GDM1 (cell line): ENCODE data around the gene CASP8AP2.
"Not testable (repeated sequence)": the region's sequence is repeated elsewhere in the genome, so short reads cannot be mapped to it uniquely, and the experiment has no call there.

Experiments used
- DNase-seq: peaks from one replicate; lab custom pipeline; 2025; lab: John Stamatoyannopoulos, UW

The CASP8AP2 gene

DNA sequence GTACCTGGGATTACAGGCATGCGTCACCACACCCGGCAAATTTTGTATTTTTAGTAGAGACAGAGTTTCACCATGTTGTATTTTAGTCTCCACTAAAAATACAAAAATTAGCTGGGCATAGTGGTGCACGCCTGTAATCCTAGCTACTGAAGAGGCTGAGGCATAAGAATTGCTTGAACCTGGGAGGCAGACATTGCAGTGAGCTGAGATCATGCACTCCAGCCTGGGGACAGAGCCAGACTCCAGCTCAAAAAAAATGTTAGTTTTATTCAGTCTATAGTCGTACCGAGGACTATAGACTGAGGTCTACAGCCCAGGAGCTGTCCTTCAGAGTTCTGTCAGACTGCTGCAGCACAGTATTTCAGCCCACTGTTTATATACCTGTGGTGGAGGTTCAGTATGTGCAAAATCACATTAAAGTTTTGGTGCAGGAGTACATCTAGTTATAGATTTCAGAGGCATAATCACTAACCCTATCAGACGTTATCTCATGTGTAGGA lies 3.6 kb upstream of the CASP8AP2 start:
- DNase-seq: no peak

DNA sequence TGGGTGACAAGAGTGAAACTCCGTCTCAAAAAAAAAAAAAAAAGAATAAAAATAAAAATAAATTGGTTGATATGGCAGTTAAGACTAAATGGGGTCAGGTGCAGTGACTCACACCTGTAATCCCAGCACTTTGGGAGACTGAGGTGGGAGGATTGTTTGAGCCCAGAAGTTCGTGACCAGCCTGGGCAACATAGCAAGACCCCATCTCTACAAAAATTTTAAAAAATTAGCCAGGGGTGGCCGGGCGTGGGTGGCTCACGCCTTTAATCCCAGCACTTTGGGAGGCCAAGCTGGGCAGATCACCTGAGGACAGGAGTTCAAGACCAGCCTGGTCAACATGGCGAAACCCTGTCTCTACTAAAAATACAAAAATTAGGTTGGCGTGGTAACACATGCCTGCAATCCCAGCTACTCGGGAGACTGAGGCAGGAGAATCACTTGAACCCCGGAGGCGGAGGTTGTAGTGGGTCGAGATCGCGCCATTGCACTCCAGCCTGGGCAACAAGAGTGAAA lies 1.1 kb upstream of the CASP8AP2 start:
- not testable (repeated sequence) for DNase-seq

DNA sequence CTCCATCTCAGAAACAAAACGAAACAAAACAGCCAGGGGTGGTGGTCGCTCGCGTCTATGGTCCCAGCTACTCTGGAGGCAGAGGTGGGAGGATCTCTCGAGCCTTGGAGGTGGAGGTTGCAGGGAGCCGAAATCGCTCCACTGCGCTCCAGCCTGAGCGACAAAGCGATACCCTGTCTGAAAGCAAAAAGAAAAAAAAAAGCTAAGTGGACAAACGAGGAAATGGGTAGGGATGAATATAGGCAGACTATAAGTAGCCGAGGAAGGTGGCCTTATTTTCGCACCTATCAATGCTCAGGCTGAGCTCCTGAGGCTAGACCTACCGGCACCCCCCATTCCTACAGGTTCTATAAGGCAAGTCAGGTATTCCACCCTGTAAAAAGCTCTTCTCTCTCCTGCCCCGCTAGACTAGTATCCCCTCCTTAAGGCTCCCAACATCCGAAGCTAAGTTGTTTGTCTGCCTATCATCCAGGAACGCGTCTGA lies 650 bp upstream of the CASP8AP2 start:
- peak; percentile 33 for DNase-seq

DNA sequence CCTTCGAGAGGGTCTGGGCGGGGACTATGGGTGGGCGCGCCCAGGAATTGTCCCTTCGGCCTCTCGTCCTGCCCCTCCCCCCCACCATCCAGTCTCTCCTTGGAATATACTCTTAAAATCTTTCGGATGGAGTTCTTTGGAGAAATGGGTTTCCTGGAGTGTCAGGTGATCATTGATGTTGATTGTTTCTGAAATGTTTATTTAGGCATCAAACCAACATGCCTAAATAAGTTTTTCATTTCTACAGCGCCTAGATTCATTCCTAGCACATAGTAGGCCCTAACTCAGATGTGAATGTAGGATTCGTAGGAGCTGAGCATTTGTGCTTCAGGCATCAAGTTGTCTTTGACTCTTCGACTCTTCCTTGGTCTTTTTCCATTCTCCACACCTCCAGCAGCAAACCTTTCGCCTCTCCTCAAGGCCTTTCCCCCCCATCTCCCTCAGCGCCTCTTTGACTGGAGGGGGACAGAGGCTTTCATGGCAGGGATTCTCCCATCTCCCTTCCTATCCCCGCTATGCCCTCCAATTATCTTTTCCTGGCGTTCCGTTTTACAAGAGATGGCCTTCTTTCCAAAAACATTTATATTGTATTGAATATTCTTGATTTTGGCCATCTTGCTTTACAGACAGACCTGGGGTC lies 610 bp downstream of the CASP8AP2 start:
- DNase-seq: no peak

DNA sequence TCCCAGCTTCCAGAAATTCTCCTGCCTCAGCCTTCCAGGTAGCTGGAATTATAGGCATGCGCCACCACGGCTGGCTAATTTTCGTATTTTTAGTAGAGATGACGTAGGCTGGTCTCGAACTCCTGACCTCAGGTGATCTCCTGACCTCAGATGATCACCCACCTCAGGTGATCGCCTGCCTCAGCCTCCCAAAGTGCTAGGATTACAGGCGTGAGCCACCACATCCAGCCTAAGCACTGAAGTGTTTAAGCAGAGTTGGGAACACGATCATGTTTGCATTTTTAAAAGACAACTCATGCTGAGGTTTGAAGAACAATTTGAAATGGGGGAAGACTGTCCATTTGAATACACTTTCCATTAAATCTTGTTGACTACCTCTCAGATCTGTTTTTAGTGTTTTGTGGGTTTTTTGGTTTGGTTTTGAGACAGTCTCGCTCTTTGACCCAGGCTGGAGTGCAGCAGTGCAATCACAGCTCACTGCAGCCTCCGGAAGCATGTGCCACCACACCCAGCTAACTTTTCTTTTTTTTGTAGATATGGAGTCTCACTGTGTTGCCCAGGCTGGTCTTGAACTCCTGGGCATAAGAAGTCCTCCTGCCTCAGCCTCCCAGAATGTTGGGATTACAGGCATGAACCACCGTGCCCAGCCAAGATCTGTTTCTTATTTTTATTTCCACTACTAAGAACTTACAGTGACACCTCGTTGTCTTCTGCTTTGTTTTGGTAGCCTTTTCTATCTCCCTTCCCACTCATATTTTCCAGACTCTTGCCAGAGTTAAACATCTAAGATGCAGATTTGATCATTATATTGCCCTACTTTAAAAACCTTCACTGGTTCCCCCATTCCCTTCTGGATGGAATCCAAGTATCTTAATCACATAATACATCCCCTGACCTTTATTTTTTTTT lies 5.5 kb downstream of the CASP8AP2 start:
- no peak for DNase-seq

DNA sequence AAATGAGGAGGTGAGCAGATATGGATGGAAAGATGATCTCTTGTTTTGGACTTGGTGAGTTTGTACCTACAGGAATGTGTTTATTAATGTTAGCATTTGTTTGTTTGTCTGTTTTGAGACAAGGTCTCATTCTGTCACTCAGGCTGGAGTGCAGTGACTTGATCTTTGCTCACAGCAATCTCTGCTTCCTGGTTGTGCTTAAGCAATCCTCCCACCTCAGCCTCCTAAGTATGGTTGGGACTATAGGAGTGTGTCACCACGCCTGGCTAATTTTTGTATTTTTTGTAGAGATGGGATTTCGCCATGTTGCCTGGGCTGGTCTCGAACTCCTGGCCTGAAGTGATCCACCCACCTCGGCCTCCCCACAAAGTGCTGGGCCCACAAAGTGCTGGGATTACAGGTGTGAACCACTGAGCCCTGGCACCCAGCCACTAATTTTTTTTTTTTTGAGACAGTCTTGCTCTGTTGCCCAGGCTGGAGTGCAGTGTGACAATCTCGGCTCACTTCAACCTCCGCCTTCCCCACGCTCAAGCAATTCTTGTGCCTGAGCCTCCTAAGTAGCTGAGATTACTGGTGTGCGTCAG lies 7.1 kb downstream of the CASP8AP2 start:
- no peak for DNase-seq

DNA sequence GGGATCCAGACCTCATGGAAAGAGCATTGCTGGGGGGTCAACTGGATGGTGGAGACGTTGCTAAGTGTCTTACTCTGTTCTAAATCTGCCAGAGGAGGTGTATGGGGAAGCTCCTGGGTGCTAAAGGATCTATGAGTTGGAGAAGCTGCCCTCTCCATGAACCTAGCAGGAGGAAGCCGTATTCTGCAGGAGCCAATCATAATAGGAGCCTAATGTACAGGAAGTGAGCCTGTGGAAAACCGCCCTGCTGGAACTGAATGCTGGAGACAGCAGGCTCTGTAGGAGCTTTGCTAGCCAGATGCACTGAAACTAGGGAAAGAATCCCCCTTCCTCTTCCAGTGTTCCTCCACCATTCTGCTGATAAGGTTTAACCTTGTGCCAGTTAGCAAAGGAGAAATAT lies 10.9 kb downstream of the CASP8AP2 start:
- peak; percentile 14 for DNase-seq

DNA sequence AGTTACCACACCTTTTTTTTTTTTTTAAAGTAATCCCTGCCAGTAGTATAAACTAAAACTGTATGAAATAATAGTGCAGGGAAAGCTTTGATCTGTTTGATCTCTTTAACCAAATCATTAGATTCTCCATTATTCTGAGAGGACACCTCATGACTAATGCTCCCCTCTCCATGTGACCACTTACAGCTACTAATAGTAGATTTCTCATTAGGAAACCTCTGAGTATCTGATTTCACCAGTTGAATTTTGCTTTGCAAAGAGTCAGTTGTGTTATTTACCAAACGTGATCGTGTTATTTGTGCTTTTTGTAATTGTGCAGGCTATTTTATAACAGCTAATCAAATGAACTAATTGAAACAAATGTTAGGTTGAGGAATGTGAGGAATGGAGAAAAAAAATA lies 12.5 kb downstream of the CASP8AP2 start:
- no peak for DNase-seq

DNA sequence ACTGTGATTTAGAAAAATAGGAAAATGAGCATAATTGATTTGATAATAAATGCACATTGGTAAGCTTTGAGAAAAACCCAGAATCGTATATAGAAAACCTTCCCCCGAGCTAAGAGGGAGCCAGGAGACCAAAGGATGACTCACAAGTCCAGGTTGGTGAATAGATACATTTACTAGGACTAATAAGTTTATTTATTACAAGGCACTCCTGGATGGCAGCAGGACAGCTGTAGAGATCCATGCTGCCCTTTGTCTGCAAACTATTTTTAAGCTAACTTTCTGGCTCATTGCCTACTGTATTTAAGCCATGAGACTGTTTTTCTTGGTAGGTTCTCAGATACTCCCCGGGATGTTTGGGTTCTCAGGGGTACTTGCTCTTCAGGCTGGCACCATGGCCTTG lies 13.4 kb downstream of the CASP8AP2 start:
- DNase-seq: no peak

DNA sequence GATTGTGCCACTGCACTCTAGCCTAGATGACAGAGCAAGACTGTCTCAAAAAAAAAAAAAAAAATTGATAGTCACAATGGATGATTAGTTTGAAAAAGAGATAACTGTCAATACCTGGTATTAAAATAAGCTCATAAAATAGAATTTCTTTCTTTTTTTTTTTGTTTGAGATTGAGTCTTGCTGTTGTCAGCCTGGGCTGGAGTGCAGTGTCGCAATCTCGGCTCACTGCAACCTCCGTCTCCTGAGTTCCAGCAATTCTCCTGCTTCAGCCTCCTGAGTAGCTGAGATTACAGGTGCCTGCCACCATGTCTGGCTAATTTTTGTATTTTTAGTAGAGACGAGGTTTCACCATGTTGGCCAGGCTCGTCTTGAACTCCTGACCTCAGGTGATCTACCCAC lies 17.8 kb downstream of the CASP8AP2 start:
- DNase-seq: not testable (repeated sequence)

DNA sequence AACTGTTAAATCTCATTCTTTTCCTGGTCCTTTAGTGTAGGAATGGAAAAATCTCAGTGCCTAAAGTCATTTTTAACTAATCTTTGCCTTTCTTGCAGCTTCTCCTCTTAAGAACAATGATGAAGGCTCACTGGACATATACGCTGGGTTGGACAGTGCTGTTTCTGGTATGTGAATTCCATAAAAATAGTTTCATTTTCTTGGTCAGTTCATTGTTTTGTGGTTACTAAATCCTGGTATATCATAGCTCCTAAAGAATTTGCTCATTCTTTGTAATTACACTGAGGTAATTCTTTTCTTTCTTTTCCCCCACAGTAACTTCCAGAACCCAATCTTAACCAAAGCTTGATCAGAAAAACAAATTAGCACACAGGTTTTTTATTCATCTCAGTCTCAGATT lies 23.4 kb downstream of the CASP8AP2 start:
- no peak for DNase-seq

DNA sequence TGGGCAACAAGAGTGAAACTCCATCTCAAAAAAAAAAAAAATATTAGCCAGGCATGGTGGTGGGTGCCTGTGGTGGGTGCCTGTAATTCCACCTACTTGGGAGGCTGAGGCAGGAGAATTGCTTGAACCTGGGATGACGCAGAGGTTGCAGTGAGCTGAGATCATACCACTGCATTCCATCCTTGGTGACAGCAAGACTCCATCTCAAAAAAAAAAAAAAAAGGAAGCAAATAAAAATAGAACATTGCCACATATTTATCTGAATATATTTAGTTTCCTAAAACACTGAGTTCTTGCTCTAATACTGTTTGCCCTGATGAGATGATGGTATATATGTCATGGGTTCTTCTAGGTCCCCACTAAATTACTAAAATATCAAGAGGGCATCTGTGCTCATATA lies 28.4 kb downstream of the CASP8AP2 start:
- DNase-seq: no peak

DNA sequence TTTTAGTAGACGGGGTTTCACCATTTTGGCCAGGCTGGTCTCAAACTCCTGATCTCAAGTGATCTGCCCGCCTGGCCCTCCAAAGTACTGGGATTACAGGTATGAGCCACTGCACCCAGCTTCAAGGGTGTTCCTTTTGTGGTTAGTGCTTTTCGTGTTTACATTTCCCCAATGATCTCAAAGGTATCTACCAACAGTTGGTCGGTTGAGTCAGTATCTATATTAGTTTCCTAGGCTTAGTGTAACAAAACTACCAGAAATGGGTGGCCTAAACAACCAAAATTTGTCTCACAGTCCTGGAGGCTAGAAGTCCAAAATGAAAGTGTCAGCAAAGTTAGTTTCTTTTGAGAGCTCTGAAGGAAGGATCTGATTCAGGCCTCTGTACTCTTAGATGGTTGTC lies 30.1 kb downstream of the CASP8AP2 start:
- DNase-seq: no peak

DNA sequence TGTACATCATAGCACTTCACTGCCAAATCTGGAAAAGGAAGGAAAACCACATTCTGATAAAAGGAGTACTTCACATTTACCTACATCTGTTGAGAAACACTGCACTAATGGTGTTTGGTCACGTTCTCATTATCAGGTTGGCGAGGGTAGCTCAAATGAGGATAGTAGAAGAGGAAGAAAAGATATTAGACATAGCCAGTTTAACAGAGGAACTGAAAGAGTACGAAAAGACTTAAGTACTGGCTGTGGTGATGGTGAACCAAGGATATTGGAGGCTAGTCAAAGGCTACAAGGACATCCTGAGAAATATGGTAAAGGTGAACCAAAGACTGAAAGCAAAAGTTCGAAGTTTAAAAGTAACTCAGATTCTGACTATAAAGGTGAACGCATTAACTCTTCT lies 32.6 kb downstream of the CASP8AP2 start:
- no peak for DNase-seq

DNA sequence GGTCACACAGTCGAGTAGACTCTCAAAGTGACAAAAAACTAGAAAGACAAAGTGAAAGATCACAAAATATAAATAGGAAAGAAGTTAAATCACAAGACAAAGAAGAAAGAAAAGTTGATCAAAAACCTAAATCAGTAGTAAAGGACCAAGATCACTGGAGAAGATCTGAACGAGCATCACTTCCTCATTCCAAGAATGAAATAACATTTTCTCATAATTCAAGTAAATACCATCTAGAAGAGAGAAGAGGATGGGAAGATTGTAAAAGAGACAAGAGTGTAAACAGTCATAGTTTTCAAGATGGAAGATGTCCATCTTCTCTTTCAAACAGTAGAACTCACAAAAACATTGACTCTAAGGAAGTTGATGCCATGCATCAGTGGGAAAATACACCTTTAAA lies 33.0 kb downstream of the CASP8AP2 start:
- DNase-seq: no peak

DNA sequence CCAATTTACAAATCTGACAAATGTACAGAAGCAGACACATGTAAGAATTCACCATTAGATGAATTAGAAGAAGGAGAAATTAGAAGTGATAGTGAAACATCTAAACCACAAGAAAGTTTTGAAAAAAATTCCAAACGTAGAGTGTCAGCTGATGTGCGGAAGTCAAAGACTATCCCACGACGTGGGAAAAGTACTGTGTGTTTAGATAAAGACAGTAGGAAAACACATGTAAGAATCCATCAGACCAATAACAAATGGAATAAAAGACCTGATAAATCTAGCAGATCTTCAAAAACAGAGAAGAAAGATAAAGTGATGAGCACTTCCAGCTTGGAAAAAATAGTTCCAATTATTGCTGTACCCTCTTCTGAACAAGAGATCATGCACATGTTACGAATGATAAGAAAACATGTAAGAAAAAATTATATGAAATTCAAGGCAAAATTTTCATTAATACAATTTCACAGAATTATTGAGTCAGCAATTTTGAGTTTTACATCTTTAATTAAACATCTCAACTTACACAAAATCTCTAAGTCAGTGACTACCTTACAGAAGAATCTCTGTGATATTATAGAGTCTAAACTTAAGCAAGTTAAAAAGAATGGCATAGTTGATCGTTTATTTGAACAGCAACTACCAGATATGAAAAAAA lies 36.5 kb downstream of the CASP8AP2 start:
- DNase-seq: no peak

DNA sequence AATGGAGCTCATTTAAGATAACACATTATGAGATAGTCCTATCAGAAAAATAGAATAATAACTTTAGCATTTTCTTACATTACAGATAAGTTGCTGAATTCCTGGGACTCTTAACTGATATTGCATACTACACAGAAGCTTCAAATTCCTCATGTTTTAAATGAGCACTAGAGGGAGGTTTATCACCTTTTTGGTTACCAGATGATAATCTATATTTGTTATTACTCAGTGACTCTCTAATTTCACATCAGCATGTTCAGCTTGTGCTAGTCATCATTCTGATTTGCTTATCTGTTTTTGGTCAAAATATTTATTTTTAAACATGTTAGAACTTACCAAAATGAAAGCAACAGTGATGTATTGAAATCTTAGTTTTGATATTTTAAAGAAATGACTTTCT lies 44.0 kb downstream of the CASP8AP2 start:
- DNase-seq: no peak

DNA sequence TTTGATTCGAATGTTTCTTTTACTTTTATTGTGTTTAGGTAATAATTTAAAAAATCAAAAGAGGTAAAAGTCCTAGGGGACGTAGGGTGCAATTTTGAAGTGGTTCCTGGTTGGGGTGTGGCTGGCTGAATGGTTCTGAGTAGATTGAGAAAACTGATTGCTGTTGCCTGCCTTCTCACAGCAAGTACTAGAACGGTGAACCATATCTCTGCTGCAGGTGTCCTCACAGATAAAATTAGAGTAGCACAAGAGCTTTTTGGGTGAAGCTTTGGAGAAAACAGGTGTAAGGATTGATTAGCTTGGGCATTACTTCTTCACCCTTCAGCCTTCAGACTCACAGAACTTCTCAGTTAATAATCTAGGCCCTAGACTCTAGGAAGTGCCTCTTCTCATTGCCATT lies 44.8 kb downstream of the CASP8AP2 start:
- no peak for DNase-seq

DNA sequence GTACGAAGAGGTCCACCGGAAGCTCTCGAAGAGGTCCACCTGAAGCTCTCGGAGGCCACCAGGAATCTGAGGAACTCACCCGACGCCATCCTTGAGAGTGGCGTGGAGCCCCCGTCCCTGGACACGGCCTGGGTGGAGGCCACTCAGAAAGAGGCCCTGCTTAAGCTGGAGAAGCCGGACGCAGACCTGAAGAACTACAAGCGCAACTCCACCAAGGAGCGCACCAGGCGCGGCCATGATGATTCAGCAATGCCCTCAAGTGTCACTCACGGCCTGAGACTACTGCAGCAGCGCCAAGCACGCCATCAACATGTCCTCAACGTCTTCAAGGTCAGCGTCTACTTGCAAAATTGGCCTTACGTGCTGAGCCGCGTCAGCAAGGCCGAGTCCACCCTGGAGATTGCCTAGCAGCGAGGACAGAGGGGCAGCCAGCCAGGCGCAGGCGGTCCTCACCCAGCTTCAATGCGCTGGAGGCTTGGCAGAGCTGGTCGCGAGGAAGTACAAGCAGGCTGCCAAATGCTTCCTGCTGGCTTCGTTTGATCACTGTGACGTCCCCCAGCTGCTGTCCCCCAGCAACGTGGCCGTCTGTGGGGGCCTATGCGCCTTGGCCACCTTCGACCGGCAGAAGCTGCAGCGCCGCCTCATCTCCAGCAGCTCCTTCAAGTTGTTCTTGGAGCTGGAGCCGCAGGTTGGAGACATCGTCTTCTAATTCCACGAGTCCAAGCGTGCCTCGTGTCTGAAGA lies 56.9 kb downstream of the CASP8AP2 start:
- DNase-seq: no peak

DNA sequence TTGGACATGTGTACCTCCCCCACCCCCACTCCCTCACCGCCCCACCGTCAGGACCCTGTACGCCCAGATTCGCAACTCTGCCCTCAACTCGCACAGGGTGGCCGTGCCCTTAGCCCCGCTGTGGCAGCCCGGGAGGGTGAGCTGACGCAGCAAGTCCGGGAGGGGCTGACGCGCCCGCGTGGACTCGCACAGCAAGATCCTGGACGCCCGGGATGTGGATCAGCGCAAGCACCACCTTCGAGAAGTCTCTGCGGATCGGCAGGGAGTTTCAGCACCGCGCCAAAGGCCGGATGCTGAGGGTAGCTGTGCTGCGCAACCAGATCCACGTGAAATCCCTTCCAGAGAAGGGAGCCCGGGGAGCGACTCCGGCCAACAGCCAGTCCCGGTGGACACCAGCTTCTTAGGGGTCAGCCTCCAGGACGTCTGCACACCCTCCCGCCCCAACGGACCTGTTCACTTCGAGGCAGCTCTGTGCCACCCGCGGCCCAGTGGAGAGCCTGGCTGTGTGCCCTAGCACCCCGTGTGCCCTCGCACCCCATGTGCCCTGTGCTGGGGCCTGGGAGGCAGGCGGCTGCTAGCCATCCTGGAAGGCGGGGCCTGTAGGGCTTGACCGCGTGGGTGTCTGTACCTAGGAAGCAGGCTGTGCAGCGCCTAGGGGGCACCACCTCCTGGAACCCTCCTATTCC lies 57.9 kb downstream of the CASP8AP2 start:
- no peak for DNase-seq

DNA sequence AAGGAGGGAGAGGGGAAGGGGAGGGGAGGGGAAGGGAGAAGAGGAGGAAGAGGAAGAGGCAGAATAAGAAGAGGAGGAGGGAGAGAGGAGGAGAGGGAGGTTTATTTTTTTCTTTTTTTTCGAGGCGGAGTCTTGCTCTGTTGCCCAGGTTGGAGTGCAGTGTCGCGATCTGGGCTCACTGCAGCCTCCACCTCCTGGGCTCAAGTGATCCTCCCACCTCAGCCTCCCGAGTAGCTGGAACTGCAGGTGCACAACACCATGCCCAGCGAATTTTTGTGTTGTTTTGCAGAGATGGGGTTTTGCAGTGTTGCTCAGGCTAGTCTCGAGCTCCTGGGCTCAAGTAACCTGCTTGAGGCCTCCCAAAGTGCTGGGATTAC lies 58.4 kb downstream of the CASP8AP2 start:
- DNase-seq: no peak
